B cell (primary cell): ENCODE measurements around the gene DUSP15. TPM values are rescaled to one million over a fixed set of nuclear protein-coding genes. Genes with fewer than 3 reads are reported as not detected.

Experiments used
- ATAC-seq: fragments of 200-7000 bp; cut with Tn5 transposase; one replicate; pipeline ENCODE4 v1.10.0; 2021; ENCODE audit warnings: low read depth, mild to moderate bottlenecking, moderate number of reproducible peaks, moderate library complexity
- CTCF ChIA-PET: fragments of 350-600 bp; sonication (Branson Sonifier 250); formaldehyde crosslinking; loops from one replicate; lab custom pipeline; 2021; ENCODE audit warnings: antibody characterized with exemption, inconsistent platforms; lab: Charles Lee
- POLR2A ChIA-PET: fragments of 350-600 bp; sonication (Branson Sonifier 250); formaldehyde crosslinking; loops from one replicate; lab custom pipeline; 2021; ENCODE audit warnings: antibody characterized with exemption; lab: Charles Lee
- DNase-seq: peaks from one replicate; pipeline ENCODE4 v3.0.0; 2013
- H2AFZ ChIP-seq: 2 replicates; pipeline ENCODE4 v1.6.1; 2012; ENCODE audit warnings: mild to moderate bottlenecking, low read depth, low read length; ENCODE audit not compliant: insufficient read depth, poor library complexity, severe bottlenecking
- H3K27ac ChIP-seq, 2 donors: 1 replicate in 1 of 2; 2 replicates in 1 of 2; pipeline ENCODE4 v1.5.1; 2012 to 2013; ENCODE audit warnings: low read length in 2 of 2, mild to moderate bottlenecking in 2 of 2, moderate library complexity in 1 of 2
- H3K27me3 ChIP-seq, 4 experiments: fragments of 200-600 bp in 1 of 4; sonication (generic) in 1 of 4; replicated peaks in 1 of 4; 1 replicate in 2 of 4; 2 replicates in 2 of 4; pipeline versions ENCODE4 v1.6.1 to v1.7.0; 2013 to 2016; ENCODE audit warnings: low read length in 3 of 4, mild to moderate bottlenecking in 2 of 4, mixed read lengths in 1 of 4, moderate library complexity in 1 of 4; ENCODE audit not compliant: insufficient read depth in 4 of 4, control insufficient read depth in 3 of 4; ENCODE audit errors: control extremely low read depth in 1 of 4
- H3K36me3 ChIP-seq, 2 experiments: replicated peaks in 1 of 2; 1 replicate in 1 of 2; 2 replicates in 1 of 2; pipeline versions ENCODE4 v1.6.1 to v1.7.1; 2013; ENCODE audit warnings: low read length in 1 of 2; ENCODE audit not compliant: insufficient read depth in 2 of 2, control insufficient read depth in 1 of 2; ENCODE audit errors: control extremely low read depth in 1 of 2, extremely low read depth in 1 of 2
- H3K4me1 ChIP-seq, 2 donors: fragments of 200-600 bp in 1 of 2; sonication (generic) in 1 of 2; 1 replicate in 1 of 2; 2 replicates in 1 of 2; pipeline versions ENCODE4 v1.5.1 to v1.6.1; 2013 to 2017; ENCODE audit warnings: low read length in 2 of 2; ENCODE audit not compliant: control insufficient read depth in 2 of 2, insufficient read depth in 2 of 2
- H3K4me2 ChIP-seq: replicated peaks from 2 replicates; pipeline ENCODE3; 2012; ENCODE audit warnings: mild to moderate bottlenecking, low read depth, low read length; ENCODE audit not compliant: poor library complexity, severe bottlenecking
- H3K4me3 ChIP-seq, 5 experiments: fragments of 200-600 bp in 1 of 5; sonication (generic) in 1 of 5; 1 replicate in 3 of 5; 2 replicates in 2 of 5; pipeline versions ENCODE4 v1.5.1 to v1.7.0; 2011 to 2016; ENCODE audit warnings: low read length in 4 of 5, mild to moderate bottlenecking in 4 of 5, low read depth in 2 of 5, control low read depth in 1 of 5, moderate library complexity in 1 of 5; ENCODE audit not compliant: insufficient read depth in 1 of 5; ENCODE audit errors: control extremely low read depth in 1 of 5, extremely low read depth in 1 of 5
- H3K79me2 ChIP-seq: fragments of 200-600 bp; sonication (generic); one replicate; pipeline ENCODE4 v1.6.0; 2016; ENCODE audit warnings: low read length; ENCODE audit not compliant: control insufficient read depth, insufficient read depth
- H3K9ac ChIP-seq: fragments of 200-600 bp; sonication (generic); 2 replicates; pipeline ENCODE4 v1.6.1; 2017; ENCODE audit warnings: mild to moderate bottlenecking, low read length, moderate library complexity
- H3K9me3 ChIP-seq, 3 donors: one replicate each; pipeline versions ENCODE4 v1.6.1 to v1.7.1; 2013; ENCODE audit warnings: low read length in 2 of 3; ENCODE audit not compliant: control insufficient read depth in 2 of 3, insufficient read depth in 1 of 3; ENCODE audit errors: control extremely low read depth in 1 of 3
- H4K20me1 ChIP-seq: 2 replicates; pipeline ENCODE4 v1.6.0; 2012; ENCODE audit warnings: mild to moderate bottlenecking, low read length; ENCODE audit not compliant: insufficient read depth, control insufficient read depth, poor library complexity, severe bottlenecking
- H3K27ac Mint-ChIP-seq: one replicate; pipeline ENCODE4 v1.8.0; 2021; ENCODE audit warnings: mixed read lengths
- H3K27me3 Mint-ChIP-seq: one replicate; pipeline ENCODE4 v1.8.0; 2021; ENCODE audit warnings: mixed read lengths
- H3K4me1 Mint-ChIP-seq: one replicate; pipeline ENCODE4 v1.8.0; 2021; ENCODE audit warnings: mixed read lengths
- H3K4me3 Mint-ChIP-seq: one replicate; pipeline ENCODE4 v1.8.0; 2021; ENCODE audit warnings: mixed read lengths
- H3K9me3 Mint-ChIP-seq: one replicate; pipeline ENCODE4 v1.8.0; 2022; ENCODE audit warnings: mixed read lengths; ENCODE audit not compliant: insufficient read depth
- CTCF ChIP-seq: fragments of 200-600 bp; IDR thresholded peaks from one replicate; pipeline ENCODE4 v1.8.0; 2022; ENCODE audit warnings: antibody characterized with exemption, mild to moderate bottlenecking
- EZH2 ChIP-seq: IDR thresholded peaks from 2 replicates; pipeline ENCODE4 v1.6.1; 2012; ENCODE audit warnings: borderline replicate concordance, low read depth, mild to moderate bottlenecking, moderate library complexity, low read length; ENCODE audit not compliant: insufficient read depth, poor library complexity, severe bottlenecking
- WGBS: methylation state at CpG from one replicate; pipeline ENCODE4 v1.1.5; 2013; ENCODE audit warnings: missing lambda C conversion rate; ENCODE audit not compliant: insufficient coverage; 5-methylcytosine and 5-hydroxymethylcytosine counted together
- intact Hi-C: fragments of 100-400 bp; cut with micrococcal nuclease; formaldehyde crosslinking; loops from one replicate; pipeline ENCODE4 v1.10.0; 2022
- polyA plus RNA-seq: library from polyadenylated mRNA; depleted of rRNA; stranded (reverse); fragments of >200 nt; gene quantifications from 2 replicates; pipeline ENCODE4 v1.2.3, GENCODE V29; 2012
- total RNA-seq, 2 donors: library from RNA; stranded (reverse); fragments of 120-200 nt in 1 of 2; gene quantifications; 1 replicate in 1 of 2; 2 replicates in 1 of 2; pipeline versions ENCODE4 v1.2.3 to v1.2.4, GENCODE V29; 2013 to 2022

Gene DUSP15
- total and polyA plus RNA-seq, 2 donors (not counting 1 experiment from before 2014, with no cell fraction given) = 0.78 to 3.3 TPM

GRCh38 chr20:31813611-31814010 lies 56.7 kb downstream of the DUSP15 start:
- no peak overlapping the region for H2AFZ ChIP-seq
- no peak overlapping the region for H3K4me2 ChIP-seq
- TF ChIP-seq CTCF (no peak), EZH2 (no peak)
- H3K79me2 ChIP-seq = no peaks in the 10 kb centered on the region
- intact Hi-C loops = no loop called here
- POLR2A ChIA-PET = no interaction called here
- no peak overlapping the region for H3K27ac ChIP-seq
- H4K20me1 ChIP-seq = no peaks in the 10 kb centered on the region
- no peak for ATAC-seq
- H3K9ac ChIP-seq = no peak overlapping the region
- no peaks in the 10 kb centered on the region for H3K36me3 ChIP-seq
- Mint-ChIP-seq H3K4me3 (no peak overlapping the region), H3K9me3 (no peaks in the 10 kb centered on the region), H3K27ac (no peak overlapping the region), H3K4me1 (peaks cover 4% of the 10 kb centered on the region), H3K27me3 (no peaks in the 10 kb centered on the region)
- peaks cover 0 to 10% of the 10 kb centered on the region in 2 donors for H3K4me1 ChIP-seq
- H3K4me3 ChIP-seq = no peak overlapping the region
- DNase-seq = no peak
- CTCF ChIA-PET = interaction anchor here (1.4 kb wide), 1 partner anchor 9 kb away, joined by 6 read pairs; no protein-coding TSS in a partner anchor
- H3K9me3 ChIP-seq = no peaks in the 10 kb centered on the region
- H3K27me3 ChIP-seq = no peaks in the 10 kb centered on the region

GRCh38 chr20:31811796-31812728 lies 58.3 kb downstream of the DUSP15 start:
- Histone ChIP-seq H3K36me3 (no peaks in the 10 kb centered on the region), H3K4me2 (no peak overlapping the region), H4K20me1 (no peaks in the 10 kb centered on the region), H3K79me2 (no peaks in the 10 kb centered on the region), H3K4me1 (peaks cover 4 to 14% of the 10 kb centered on the region in 2 donors), H3K27me3 (no peaks in the 10 kb centered on the region), H2AFZ (no peak overlapping the region), H3K9ac (no peak overlapping the region), H3K9me3 (no peaks in the 10 kb centered on the region), H3K27ac (no peak overlapping the region), H3K4me3 (no peak overlapping the region)
- no peak for TF ChIP-seq EZH2
- TF ChIP-seq CTCF = no peak
- ChIA-PET CTCF (interaction anchor here (0.9 kb wide), 1 partner anchor 11 kb away, joined by 3 read pairs; no protein-coding TSS in a partner anchor), POLR2A (no interaction called here)
- Mint-ChIP-seq H3K9me3 (no peaks in the 10 kb centered on the region), H3K4me3 (no peak overlapping the region), H3K27me3 (no peaks in the 10 kb centered on the region), H3K27ac (no peak overlapping the region), H3K4me1 (peaks cover 8% of the 10 kb centered on the region)
- ATAC-seq (no peak), DNase-seq (no peak)
- 84% methylated on average over 12 of the region's 15 CpGs for WGBS
- intact Hi-C loops = no loop called here
